ENCODE data around the gene SCAF4.
A peak's percentile ranks its signal among the peaks of the same experiment; 100 is the strongest.

The SCAF4 gene

DNA sequence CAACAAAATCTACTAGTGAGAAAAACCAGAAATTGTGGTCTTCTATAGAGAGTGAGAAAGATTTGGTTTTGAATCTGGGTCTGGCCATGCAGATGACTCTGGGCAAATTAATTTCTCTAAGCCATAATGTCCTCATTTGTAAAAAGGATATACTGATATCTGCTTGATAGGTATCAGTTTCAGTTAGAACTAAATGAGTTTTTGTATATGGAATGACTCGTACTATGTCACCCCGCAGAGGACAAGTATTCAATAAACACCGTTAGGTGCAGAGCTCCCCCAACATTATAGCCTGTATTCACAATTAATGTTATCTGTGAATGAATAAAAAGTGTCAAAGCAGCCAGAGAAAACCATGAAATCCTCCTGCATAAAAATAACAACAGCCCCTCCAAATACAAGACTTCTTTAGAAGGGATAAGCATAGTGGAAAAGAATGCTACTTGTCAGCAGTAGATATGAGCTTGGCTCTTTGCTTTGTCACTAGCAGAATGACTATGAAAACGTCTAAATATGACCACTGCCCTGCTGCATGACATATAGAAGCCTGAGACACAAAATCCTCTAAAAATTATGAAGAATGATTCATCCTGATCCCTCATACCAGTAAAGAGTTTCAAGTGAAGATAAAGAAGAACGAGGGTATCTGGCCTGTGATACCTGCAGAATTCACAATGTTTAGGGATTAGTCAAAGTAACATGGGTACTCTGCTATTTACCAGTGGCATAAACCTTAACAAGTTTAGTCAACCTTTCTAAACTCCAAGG, 17.8 kb downstream of the SCAF4 start:
- Mint-ChIP-seq H3K4me3 (no peak overlapping the region), H3K9me3 (peaks cover 7% of the 10 kb centered on the region), H3K27ac (peak overlapping the region; percentile 15), H3K36me3 (ENCODE audit: low read depth) (peaks cover 43% of the 10 kb centered on the region), H3K27me3 (ENCODE audit: low read depth, poor library complexity) (peaks cover 2% of the 10 kb centered on the region), H3K4me1 (peaks cover 7% of the 10 kb centered on the region)
- no peak for DNase-seq
- TF ChIP-seq, protein P1, sequence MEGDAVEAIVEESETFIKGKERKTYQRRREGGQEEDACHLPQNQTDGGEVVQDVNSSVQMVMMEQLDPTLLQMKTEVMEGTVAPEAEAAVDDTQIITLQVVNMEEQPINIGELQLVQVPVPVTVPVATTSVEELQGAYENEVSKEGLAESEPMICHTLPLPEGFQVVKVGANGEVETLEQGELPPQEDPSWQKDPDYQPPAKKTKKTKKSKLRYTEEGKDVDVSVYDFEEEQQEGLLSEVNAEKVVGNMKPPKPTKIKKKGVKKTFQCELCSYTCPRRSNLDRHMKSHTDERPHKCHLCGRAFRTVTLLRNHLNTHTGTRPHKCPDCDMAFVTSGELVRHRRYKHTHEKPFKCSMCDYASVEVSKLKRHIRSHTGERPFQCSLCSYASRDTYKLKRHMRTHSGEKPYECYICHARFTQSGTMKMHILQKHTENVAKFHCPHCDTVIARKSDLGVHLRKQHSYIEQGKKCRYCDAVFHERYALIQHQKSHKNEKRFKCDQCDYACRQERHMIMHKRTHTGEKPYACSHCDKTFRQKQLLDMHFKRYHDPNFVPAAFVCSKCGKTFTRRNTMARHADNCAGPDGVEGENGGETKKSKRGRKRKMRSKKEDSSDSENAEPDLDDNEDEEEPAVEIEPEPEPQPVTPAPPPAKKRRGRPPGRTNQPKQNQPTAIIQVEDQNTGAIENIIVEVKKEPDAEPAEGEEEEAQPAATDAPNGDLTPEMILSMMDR (IDR thresholded peaks at IDR 0.05), result no peak

DNA sequence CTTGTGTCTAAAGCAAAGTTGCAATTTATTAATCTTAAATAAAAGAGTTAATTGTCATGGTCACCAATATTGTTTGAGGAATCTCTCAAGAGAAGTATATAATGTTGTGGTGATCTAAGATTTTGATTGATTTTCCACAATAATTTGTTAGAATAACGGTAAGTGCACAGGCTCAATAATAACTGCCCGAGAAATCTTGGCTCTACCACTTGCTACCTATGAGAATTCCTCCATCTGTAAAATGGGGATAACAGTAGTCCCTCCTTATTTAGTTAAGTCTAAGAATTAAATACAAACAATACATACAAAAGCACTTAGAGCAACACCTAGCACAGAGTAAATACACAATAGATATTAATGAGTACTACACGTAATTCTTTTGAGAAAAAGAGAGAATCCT, 18.8 kb downstream of the SCAF4 start:
- TF ChIP-seq, protein P1 (IDR thresholded peaks at IDR 0.05), result no peak
- peaks cover 40% of the 10 kb centered on the region for H3K36me3 Mint-ChIP-seq (ENCODE audit: low read depth)
- no peak overlapping the region for H3K4me3 Mint-ChIP-seq
- H3K27ac Mint-ChIP-seq, result no peak overlapping the region
- H3K9me3 Mint-ChIP-seq, result peaks cover 1% of the 10 kb centered on the region
- H3K27me3 Mint-ChIP-seq (ENCODE audit: low read depth, poor library complexity), result peaks cover 2% of the 10 kb centered on the region
- peaks cover 13% of the 10 kb centered on the region for H3K4me1 Mint-ChIP-seq
- no peak for DNase-seq

DNA sequence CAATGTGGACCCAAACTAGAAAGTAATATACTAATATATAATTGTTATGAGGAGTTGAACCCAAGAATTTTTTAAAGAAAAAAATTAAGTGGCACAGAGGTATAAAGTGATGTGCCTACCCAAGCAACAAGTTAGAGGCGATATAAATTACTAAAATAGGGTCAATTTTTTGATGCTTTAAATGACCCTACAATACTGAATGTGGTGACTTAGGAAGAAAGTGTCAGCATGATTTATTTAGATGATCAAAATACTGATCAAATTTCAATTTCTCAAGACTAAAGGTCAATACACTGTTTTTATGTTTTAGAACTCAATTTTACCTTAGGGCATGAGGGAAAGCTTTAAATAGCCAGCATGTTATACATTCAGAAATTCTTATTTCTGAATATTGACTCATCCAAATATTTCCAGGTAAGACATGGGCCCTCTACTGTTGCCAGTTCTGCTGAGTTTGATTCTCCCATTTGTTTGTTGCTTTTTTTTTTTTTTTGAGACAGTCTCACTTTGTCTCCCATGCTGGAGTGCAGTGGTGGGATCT, 20.1 kb downstream of the SCAF4 start:
- DNase-seq, result no peak
- peaks cover 38% of the 10 kb centered on the region for H3K36me3 Mint-ChIP-seq (ENCODE audit: low read depth)

DNA sequence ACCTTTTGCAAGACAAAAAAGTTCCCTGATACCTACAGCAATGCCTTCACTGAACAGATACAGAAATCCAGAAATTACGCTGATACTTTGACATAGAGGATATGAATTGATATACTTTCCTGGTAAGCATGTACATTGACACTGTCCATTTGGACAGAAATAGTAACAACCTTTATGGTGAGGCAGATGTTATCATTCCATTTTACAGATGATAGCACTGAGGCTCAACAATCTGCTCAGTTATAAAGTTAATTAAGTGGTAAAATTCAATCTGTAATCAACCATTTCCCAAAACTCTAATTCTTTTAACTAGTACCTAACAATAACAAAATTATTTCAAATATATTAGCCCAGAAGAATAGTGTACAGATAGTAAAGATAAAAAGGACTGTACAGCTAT, 20.6 kb downstream of the SCAF4 start:
- no peak for DNase-seq
- no peaks in the 10 kb centered on the region for H3K9me3 Mint-ChIP-seq
- H3K36me3 Mint-ChIP-seq (ENCODE audit: low read depth), result peaks cover 39% of the 10 kb centered on the region
- peaks cover 17% of the 10 kb centered on the region for H3K4me1 Mint-ChIP-seq
- peaks cover 2% of the 10 kb centered on the region for H3K27me3 Mint-ChIP-seq (ENCODE audit: low read depth, poor library complexity)
- TF ChIP-seq, protein P1 (IDR thresholded peaks at IDR 0.05), result no peak
- no peak overlapping the region for H3K4me3 Mint-ChIP-seq
- no peak overlapping the region for H3K27ac Mint-ChIP-seq

More for the DNA sequence above, 20.1 kb downstream of the SCAF4 start:
- Mint-ChIP-seq H3K27ac (no peak overlapping the region), H3K27me3 (ENCODE audit: low read depth, poor library complexity) (peaks cover 2% of the 10 kb centered on the region), H3K9me3 (no peaks in the 10 kb centered on the region), H3K4me1 (peaks cover 13% of the 10 kb centered on the region), H3K4me3 (no peak overlapping the region)
- TF ChIP-seq, protein P1 (IDR thresholded peaks at IDR 0.05), result no peak

DNA sequence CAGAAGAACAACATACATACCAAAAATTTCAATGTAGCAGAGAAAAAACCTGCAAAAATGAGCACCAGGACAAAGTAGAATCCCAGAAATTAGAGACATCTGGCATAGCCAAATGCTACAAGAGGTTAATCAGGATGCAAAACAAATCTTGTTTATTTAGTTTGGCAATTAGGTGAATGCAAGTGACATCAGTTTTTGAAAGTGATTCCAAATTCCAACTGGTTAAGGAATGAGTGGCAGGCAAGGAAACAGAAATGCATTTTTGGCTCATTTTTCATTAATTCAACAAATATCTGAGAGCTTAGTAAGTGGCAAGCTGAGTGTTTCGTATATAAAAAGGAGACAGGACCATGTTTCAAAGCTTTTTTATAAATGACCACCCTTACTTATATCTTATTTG, 21.3 kb downstream of the SCAF4 start:
- DNase-seq, result no peak
- peaks cover 2% of the 10 kb centered on the region for H3K27me3 Mint-ChIP-seq (ENCODE audit: low read depth, poor library complexity)

More for the DNA sequence above, 21.3 kb downstream of the SCAF4 start:
- H3K4me1 Mint-ChIP-seq, result peaks cover 20% of the 10 kb centered on the region
- TF ChIP-seq, protein P1 (IDR thresholded peaks at IDR 0.05), result no peak
- no peak overlapping the region for H3K4me3 Mint-ChIP-seq
- H3K9me3 Mint-ChIP-seq, result no peaks in the 10 kb centered on the region
- H3K36me3 Mint-ChIP-seq (ENCODE audit: low read depth), result peaks cover 41% of the 10 kb centered on the region
- H3K27ac Mint-ChIP-seq, result peak overlapping the region; percentile 92
